Measurements from ENCODE around the gene ENTPD2. TPM values are rescaled to one million over a fixed set of nuclear protein-coding genes. Genes with fewer than 3 reads are reported as not detected.
"Not testable (repeated sequence)": the region's sequence is repeated elsewhere in the genome, so short reads cannot be mapped to it uniquely, and the experiment has no call there.

ENTPD2 gene
- total and polyA plus RNA-seq, 2 donors (not counting 3 experiments of a cell fraction or from before 2014, with no cell fraction given), result not detected

GRCh38 chr9:137034039-137034708 lies 19.7 kb downstream of the ENTPD2 start:
- dilution Hi-C loops (cut with MboI; ENCODE audit: extremely low pct_ligation_motif_present, low sequenced_read_pairs) (no loop called here), intact Hi-C loops (cut with micrococcal nuclease) (loop anchor here (2.0 kb wide), 1 partner anchor 191 kb away; the partner anchor contains the start of gene AJM1)
- no peaks in the 10 kb centered on the region for H4K20me1 ChIP-seq (replicated peaks; ENCODE audit: control insufficient read depth, extremely low read depth, insufficient read depth, low read length)
- DNase-seq (ENCODE audit: low read depth, low spot score), result no peak
- no peak overlapping the region for H2AFZ ChIP-seq (ENCODE audit: low read depth, low read length)
- CTCF ChIA-PET, result interaction anchor here (0.9 to 4.3 kb wide), 27 partner anchors 8 to 262 kb away, joined by 3 to 111 read pairs (median 6); partner anchors contain the start of genes AJM1, CLIC3, FBXW5 and MAN1B1
- POLR2A ChIA-PET, result interaction anchor here (0.6 kb wide), 2 partner anchors 33 to 106 kb away, joined by 3 to 5 read pairs; no protein-coding TSS in a partner anchor
- H3K36me3 ChIP-seq (ENCODE audit: control insufficient read depth in 2 of 2, extremely low read depth in 1 of 2, insufficient read depth in 2 of 2, low read length in 2 of 2), result peaks cover 0 to 6% of the 10 kb centered on the region in 2 experiments
- peaks cover under 1% of the 10 kb centered on the region for H3K4me1 ChIP-seq (ENCODE audit: control insufficient read depth, extremely low read depth, insufficient read depth, low read length)
- no peak overlapping the region for H3K4me2 ChIP-seq (ENCODE audit: insufficient read depth, low read length)
- TF ChIP-seq POLR2A (IDR thresholded peaks at IDR 0.05; ENCODE audit: low read depth, low read length), result no peak
- no peak for TF ChIP-seq CTCF (IDR thresholded peaks at IDR 0.05; ENCODE audit: extremely low read depth in 1 of 2, insufficient read depth in 1 of 2, low read depth in 1 of 2, low read length in 2 of 2)
- TF ChIP-seq MYC (IDR thresholded peaks at IDR 0.05; ENCODE audit: low read depth, low read length), result no peak
- TF ChIP-seq MAX (IDR thresholded peaks at IDR 0.05; ENCODE audit: insufficient read depth, insufficient read length), result no peak
- no peak for TF ChIP-seq GATA2 (IDR thresholded peaks at IDR 0.05; ENCODE audit: insufficient read depth, insufficient read length, low read depth, low read length)
- TF ChIP-seq EZH2 (IDR thresholded peaks at IDR 0.05; ENCODE audit: borderline replicate concordance, low read depth, low read length, severe bottlenecking), result no peak
- TF ChIP-seq FOS (IDR thresholded peaks at IDR 0.05; ENCODE audit: borderline replicate concordance, insufficient read depth, low read length), result no peak
- TF ChIP-seq POLR2AphosphoS5 (IDR thresholded peaks at IDR 0.05; ENCODE audit: insufficient read depth, low read depth, low read length), result no peak
- no peak for TF ChIP-seq JUN (IDR thresholded peaks at IDR 0.05; ENCODE audit: borderline replicate concordance, insufficient read depth, insufficient read length, low read depth)
- no peak overlapping the region for H3K4me3 ChIP-seq (replicated peaks in 1 of 3; ENCODE audit: insufficient read depth in 1 of 3, low read depth in 1 of 3, low read length in 3 of 3)
- H3K27me3 ChIP-seq (ENCODE audit: control insufficient read depth in 2 of 2, insufficient read depth in 2 of 2, low read length in 2 of 2), result no peaks in the 10 kb centered on the region
- H3K27ac ChIP-seq (ENCODE audit: insufficient read depth, low read depth, low read length), result no peak overlapping the region
- H3K79me2 ChIP-seq (ENCODE audit: control insufficient read depth, insufficient read depth, low read length), result no peaks in the 10 kb centered on the region
- no peaks in the 10 kb centered on the region for H3K9me3 ChIP-seq (replicated peaks; ENCODE audit: control insufficient read depth, insufficient read depth, low read length)
- no TSS peak for BruUV-seq (replicated peaks)
- H3K9ac ChIP-seq (replicated peaks; ENCODE audit: extremely low read depth, insufficient read depth, low read length), result no peak overlapping the region
- no peak for FAIRE-seq
- H3K9me1 ChIP-seq (replicated peaks; ENCODE audit: control insufficient read depth, extremely low read depth, insufficient read depth, low read length), result no peaks in the 10 kb centered on the region

GRCh38 chr9:137033481-137033880 lies 20.4 kb downstream of the ENTPD2 start:
- not testable (repeated sequence) for H3K4me1 ChIP-seq (ENCODE audit: control insufficient read depth, extremely low read depth, insufficient read depth, low read length)

More at GRCh38 chr9:137033481-137033880, 20.4 kb downstream of the ENTPD2 start:
- FAIRE-seq; H3K9me1 ChIP-seq (replicated peaks; ENCODE audit: control insufficient read depth, extremely low read depth, insufficient read depth, low read length); H3K9ac ChIP-seq (replicated peaks; ENCODE audit: extremely low read depth, insufficient read depth, low read length); H3K9me3 ChIP-seq (replicated peaks; ENCODE audit: control insufficient read depth, insufficient read depth, low read length); DNase-seq (ENCODE audit: low read depth, low spot score); intact Hi-C loops (cut with micrococcal nuclease); H3K27ac ChIP-seq (ENCODE audit: insufficient read depth, low read depth, low read length); H3K27me3 ChIP-seq (ENCODE audit: control insufficient read depth in 2 of 2, insufficient read depth in 2 of 2, low read length in 2 of 2); H4K20me1 ChIP-seq (replicated peaks; ENCODE audit: control insufficient read depth, extremely low read depth, insufficient read depth, low read length); H3K36me3 ChIP-seq (ENCODE audit: control insufficient read depth in 2 of 2, extremely low read depth in 1 of 2, insufficient read depth in 2 of 2, low read length in 2 of 2); dilution Hi-C loops (cut with MboI; ENCODE audit: extremely low pct_ligation_motif_present, low sequenced_read_pairs); H2AFZ ChIP-seq (ENCODE audit: low read depth, low read length); H3K79me2 ChIP-seq (ENCODE audit: control insufficient read depth, insufficient read depth, low read length); H3K4me2 ChIP-seq (ENCODE audit: insufficient read depth, low read length); POLR2A ChIA-PET; BruUV-seq (replicated peaks); H3K4me3 ChIP-seq (replicated peaks in 1 of 3; ENCODE audit: insufficient read depth in 1 of 3, low read depth in 1 of 3, low read length in 3 of 3): not testable (repeated sequence)
- CTCF ChIA-PET, result interaction anchor here (4.3 kb wide), 1 partner anchor 86 kb away, joined by 111 read pairs; no protein-coding TSS in a partner anchor
